Hepatocyte (in vitro differentiated cells): ENCODE results near the gene SCGB1C2. TPM values are rescaled to one million over a fixed set of nuclear protein-coding genes. Genes with fewer than 3 reads are reported as not detected.

Source experiments
- DNase-seq: peaks from one replicate; pipeline ENCODE4 v3.0.0-alpha.2; 2016; ENCODE audit warnings: low spot score
- H2AFZ ChIP-seq: fragments of 200-600 bp; sonication (generic); 2 replicates; pipeline ENCODE4 v1.6.0; 2016; ENCODE audit warnings: antibody characterized with exemption, mild to moderate bottlenecking
- H3K27ac ChIP-seq: fragments of 200-600 bp; sonication (generic); 2 replicates; pipeline ENCODE4 v1.5.1; 2016; ENCODE audit warnings: mild to moderate bottlenecking
- H3K27me3 ChIP-seq: fragments of 200-600 bp; sonication (generic); 2 replicates; pipeline ENCODE4 v1.6.1; 2016
- H3K36me3 ChIP-seq: fragments of 200-600 bp; sonication (generic); replicated peaks from 2 replicates; pipeline ENCODE4 v1.5.1; 2016; ENCODE audit warnings: low read depth; ENCODE audit not compliant: insufficient read depth
- H3K4me1 ChIP-seq: fragments of 200-600 bp; sonication (generic); 2 replicates; pipeline ENCODE4 v1.5.1; 2016; ENCODE audit warnings: mild to moderate bottlenecking, moderate library complexity; ENCODE audit not compliant: insufficient read depth
- H3K4me2 ChIP-seq: fragments of 200-600 bp; sonication (generic); 2 replicates; pipeline ENCODE4 v1.6.0; 2016
- H3K4me3 ChIP-seq: fragments of 200-600 bp; sonication (generic); 2 replicates; pipeline ENCODE4 v1.5.1; 2016; ENCODE audit warnings: mild to moderate bottlenecking
- H3K79me2 ChIP-seq: fragments of 200-600 bp; sonication (generic); 2 replicates; pipeline ENCODE4 v1.6.0; 2017; ENCODE audit warnings: mild to moderate bottlenecking
- H3K9me2 ChIP-seq: fragments of 200-600 bp; sonication (generic); replicated peaks from 2 replicates; pipeline ENCODE4 v1.6.0; 2017; ENCODE audit warnings: mild to moderate bottlenecking; ENCODE audit not compliant: insufficient read depth
- H3K9me3 ChIP-seq: fragments of 200-600 bp; sonication (generic); 2 replicates; pipeline ENCODE4 v1.5.1; 2016; ENCODE audit warnings: low read depth, mild to moderate bottlenecking
- H4K20me1 ChIP-seq: fragments of 200-600 bp; sonication (generic); 2 replicates; pipeline ENCODE4 v1.6.0; 2016; ENCODE audit warnings: mild to moderate bottlenecking; ENCODE audit not compliant: insufficient read depth, poor library complexity, severe bottlenecking
- CTCF ChIP-seq: fragments of 200-600 bp; sonication (generic); IDR thresholded peaks from 2 replicates; pipeline ENCODE4 v1.5.1; 2016; ENCODE audit warnings: antibody characterized with exemption, mild to moderate bottlenecking; ENCODE audit not compliant: poor library complexity
- EZH2 ChIP-seq: fragments of 200-600 bp; sonication (generic); IDR thresholded peaks from 2 replicates; pipeline ENCODE4 v1.6.1; 2016; ENCODE audit warnings: antibody characterized with exemption, mild to moderate bottlenecking, borderline replicate concordance
- EZH2phosphoT487 ChIP-seq: fragments of 200-600 bp; sonication (generic); IDR thresholded peaks from one replicate; pipeline ENCODE4 v1.6.1; 2018; ENCODE audit warnings: antibody characterized with exemption, mild to moderate bottlenecking, low read depth, moderate library complexity; ENCODE audit not compliant: unreplicated experiment, severe bottlenecking
- WGBS: methylation state at CpG from one replicate; pipeline ENCODE4 v1.1.6; 2016; ENCODE audit warnings: low lambda C conversion rate; ENCODE audit errors: missing lambda C conversion rate; 5-methylcytosine and 5-hydroxymethylcytosine counted together
- polyA plus RNA-seq: library from polyadenylated mRNA; unstranded; fragments of >200 nt; fragmentation: Nextera tagmentation; extraction: Ambion mirVana; gene quantifications from 2 replicates; pipeline ENCODE4 v1.2.1, GENCODE V29; 2016
- total RNA-seq: library from RNA; depleted of rRNA; stranded (reverse); fragments of >200 nt; gene quantifications from 2 replicates; pipeline ENCODE4 v1.2.3, GENCODE V29; 2014

The SCGB1C2 gene
- total and polyA plus RNA-seq, 2 experiments from 2014 or later: not detected

DNA sequence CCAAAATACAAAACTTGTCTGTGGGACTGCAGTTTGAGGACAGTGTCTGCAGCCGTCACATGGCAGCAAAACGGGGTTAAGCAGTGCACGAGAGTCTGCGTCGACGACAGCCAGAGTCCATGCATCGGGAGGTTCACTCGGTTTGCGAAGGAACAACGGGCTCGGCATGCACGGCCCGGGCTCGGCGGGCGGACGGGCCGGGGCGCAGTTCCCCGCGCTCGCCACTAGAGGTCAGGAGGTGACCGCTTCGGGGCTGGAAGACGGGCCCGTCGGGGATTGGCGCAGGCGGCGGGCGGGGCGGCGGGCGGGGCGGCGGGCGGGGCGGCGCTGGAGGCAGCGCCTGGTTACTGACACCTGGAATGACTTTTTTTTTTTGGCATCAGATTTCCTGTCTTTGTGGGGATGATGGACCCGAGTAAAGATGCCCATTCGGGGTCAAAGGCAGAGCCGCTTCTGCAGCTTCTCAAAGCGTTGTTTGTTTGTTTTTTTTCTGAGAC is 6.5 kb downstream of the SCGB1C2 start:
- Histone ChIP-seq H3K27me3 (no peaks in the 10 kb centered on the region), H3K9me3 (no peaks in the 10 kb centered on the region), H3K79me2 (no peaks in the 10 kb centered on the region), H3K4me3 (no peak overlapping the region), H3K27ac (no peak overlapping the region), H3K36me3 (no peaks in the 10 kb centered on the region), H2AFZ (peak overlapping the region; percentile 11), H4K20me1 (no peaks in the 10 kb centered on the region), H3K9me2 (no peaks in the 10 kb centered on the region), H3K4me2 (peak overlapping the region; percentile 52), H3K4me1 (no peaks in the 10 kb centered on the region)
- 7% methylated on average over 25 of the region's 44 CpGs for WGBS
- peak; percentile 88 for DNase-seq
- TF ChIP-seq CTCF (peak; percentile 80), EZH2 (no peak)

DNA sequence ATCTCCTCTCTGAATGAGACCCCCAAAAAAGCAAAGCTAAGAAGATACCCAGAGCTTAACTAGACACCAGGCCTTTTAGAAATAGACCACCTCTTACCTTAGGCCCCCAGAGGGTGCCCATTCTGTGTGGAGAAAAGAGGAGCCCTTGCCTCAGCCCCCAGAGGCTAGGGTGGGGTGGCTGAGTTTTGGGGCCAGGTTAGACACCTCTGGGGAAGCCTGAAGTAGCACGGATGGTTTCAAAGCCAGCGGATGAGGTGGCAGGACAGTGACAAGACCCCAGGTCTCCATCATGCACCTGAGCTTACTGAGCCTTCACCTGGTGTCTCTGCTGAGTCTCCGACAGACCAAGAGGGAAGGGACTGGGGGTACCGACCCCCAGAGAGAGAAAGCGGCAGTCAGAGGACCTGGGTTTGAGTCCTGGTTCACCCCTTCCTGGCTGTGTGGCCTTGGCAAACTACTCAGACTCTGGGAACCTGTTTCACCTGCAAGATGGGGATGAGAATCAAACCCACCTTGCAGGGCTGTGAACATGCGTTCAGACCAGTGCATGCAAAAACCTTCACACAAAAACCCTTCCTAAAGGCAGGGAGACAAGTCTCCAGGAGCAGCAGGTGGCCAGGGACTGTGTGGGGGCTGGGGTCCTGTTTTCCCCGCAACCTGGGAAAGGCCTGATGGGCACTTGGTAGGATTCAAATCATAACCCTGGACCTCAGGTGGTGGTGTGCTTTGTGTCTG is 7.7 kb downstream of the SCGB1C2 start:
- H3K27ac ChIP-seq: no peak overlapping the region
- H3K4me2 ChIP-seq: no peak overlapping the region
- WGBS: 84% methylated on average over 7 of the region's 7 CpGs
- H3K9me3 ChIP-seq: no peaks in the 10 kb centered on the region
- no peak for TF ChIP-seq EZH2phosphoT487
- no peak for TF ChIP-seq EZH2
- no peaks in the 10 kb centered on the region for H3K36me3 ChIP-seq
- H2AFZ ChIP-seq: no peak overlapping the region
- DNase-seq: no peak
- H3K4me3 ChIP-seq: no peak overlapping the region
- no peaks in the 10 kb centered on the region for H3K79me2 ChIP-seq
- H3K9me2 ChIP-seq: no peaks in the 10 kb centered on the region
- no peaks in the 10 kb centered on the region for H3K27me3 ChIP-seq
- H4K20me1 ChIP-seq: no peaks in the 10 kb centered on the region
- H3K4me1 ChIP-seq: no peaks in the 10 kb centered on the region

- WGBS: 88% methylated on average over 16 of the region's 16 CpGs
- Histone ChIP-seq H3K4me1 (no peaks in the 10 kb centered on the region), H3K4me3 (no peak overlapping the region), H3K36me3 (no peaks in the 10 kb centered on the region), H4K20me1 (no peaks in the 10 kb centered on the region), H3K27ac (no peak overlapping the region), H3K9me2 (no peaks in the 10 kb centered on the region), H2AFZ (no peak overlapping the region), H3K79me2 (no peaks in the 10 kb centered on the region), H3K4me2 (no peak overlapping the region), H3K27me3 (no peaks in the 10 kb centered on the region), H3K9me3 (no peaks in the 10 kb centered on the region)
- TF ChIP-seq EZH2phosphoT487 (no peak), EZH2 (no peak), CTCF (no peak)
- no peak for DNase-seq
Observed at GRCh38 chr17:145671-146541, 8.5 kb downstream of the SCGB1C2 start.

DNA sequence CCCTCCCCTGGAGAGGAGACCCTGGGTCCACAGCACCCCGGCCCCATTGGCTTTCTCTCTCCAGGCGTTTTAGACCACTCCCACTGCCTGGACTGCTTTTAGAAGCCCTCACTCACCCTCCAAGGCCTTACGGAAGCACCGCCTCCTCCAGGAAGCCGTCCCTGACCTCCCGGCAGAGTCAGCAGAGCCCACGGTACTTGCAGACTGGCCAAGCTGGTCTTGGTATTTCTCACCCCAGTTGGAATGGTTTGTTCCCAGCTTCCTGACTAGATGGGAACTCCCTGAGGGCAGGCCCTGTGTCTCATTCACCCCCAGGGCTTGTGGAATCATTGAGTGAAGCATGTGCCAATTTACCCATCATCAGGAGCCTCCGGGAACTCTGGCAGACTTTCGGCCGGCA is 9.2 kb downstream of the SCGB1C2 start:
- no peaks in the 10 kb centered on the region for H3K9me2 ChIP-seq
- no peak for DNase-seq
- H3K27ac ChIP-seq: no peak overlapping the region
- no peaks in the 10 kb centered on the region for H3K27me3 ChIP-seq
- H2AFZ ChIP-seq: no peak overlapping the region
- H3K4me1 ChIP-seq: no peaks in the 10 kb centered on the region
- no peaks in the 10 kb centered on the region for H3K79me2 ChIP-seq
- TF ChIP-seq EZH2phosphoT487 (no peak), CTCF (no peak), EZH2 (no peak)
- H3K4me2 ChIP-seq: no peak overlapping the region
- H3K9me3 ChIP-seq: no peaks in the 10 kb centered on the region
- WGBS: 84% methylated on average over 10 of the region's 10 CpGs
- no peaks in the 10 kb centered on the region for H4K20me1 ChIP-seq
- no peaks in the 10 kb centered on the region for H3K36me3 ChIP-seq
- H3K4me3 ChIP-seq: no peak overlapping the region
